Body of pancreas (tissue), 4 donors: ENCODE measurements around the gene RAB3GAP2.

ENCODE experiments used
- CTCF ChIP-seq, 7 experiments: fragments of 450-650 bp in 4 of 7; fragments of 200-600 bp in 3 of 7; sonication (generic) in 3 of 7; IDR thresholded peaks; one replicate each; pipeline ENCODE4 v1.5.1; 2016 to 2019; ENCODE audit warnings: antibody characterized with exemption in 7 of 7
- POLR2A ChIP-seq, 3 donors: fragments of 450-650 bp; IDR thresholded peaks; one replicate each; pipeline ENCODE4 v1.6.1; 2016; ENCODE audit warnings: antibody characterized with exemption in 3 of 3, mild to moderate bottlenecking in 2 of 3

GRCh38 chr1:220239213-220239612 is 33.0 kb downstream of the RAB3GAP2 start:
- TF ChIP-seq CTCF (IDR thresholded peaks at IDR 0.05) (no peak), POLR2A (IDR thresholded peaks at IDR 0.05) (no peak)
